ENCODE measurements around the gene VASH1.
A peak's percentile ranks its signal among the peaks of the same experiment; 100 is the strongest.

VASH1 gene

DNA sequence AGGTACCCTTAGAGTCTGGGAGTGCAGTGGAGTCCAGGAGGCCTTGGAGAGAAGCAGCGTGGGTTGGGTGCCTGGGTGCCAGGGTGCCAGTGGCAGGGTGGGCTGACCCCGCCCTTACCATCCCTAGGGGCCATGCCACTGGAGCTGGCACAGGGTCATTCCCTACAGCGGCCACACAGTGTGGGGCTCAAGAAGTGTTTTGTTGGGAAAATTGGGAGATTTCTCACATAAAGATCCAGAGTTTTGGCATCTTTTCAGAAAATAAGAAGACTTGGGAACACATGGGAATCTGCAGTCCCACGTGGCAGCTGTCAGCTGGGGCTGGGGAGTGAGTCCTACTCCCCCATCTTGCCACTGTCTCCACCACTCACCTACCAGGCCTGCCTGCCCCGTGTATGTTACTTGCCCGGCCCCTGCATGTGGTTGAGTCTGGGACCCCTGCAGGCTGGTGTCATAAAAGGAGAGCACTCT is 4.2 kb downstream of the VASH1 start:
- peak overlapping the region in 4 of 11 experiments; percentile 6 to 98 (median 66); a peak in 3 of 22 replicates for H3K4me2 ChIP-seq
- TF ChIP-seq Cebpa-rat (IDR thresholded peaks at IDR 0.05): no peak

DNA sequence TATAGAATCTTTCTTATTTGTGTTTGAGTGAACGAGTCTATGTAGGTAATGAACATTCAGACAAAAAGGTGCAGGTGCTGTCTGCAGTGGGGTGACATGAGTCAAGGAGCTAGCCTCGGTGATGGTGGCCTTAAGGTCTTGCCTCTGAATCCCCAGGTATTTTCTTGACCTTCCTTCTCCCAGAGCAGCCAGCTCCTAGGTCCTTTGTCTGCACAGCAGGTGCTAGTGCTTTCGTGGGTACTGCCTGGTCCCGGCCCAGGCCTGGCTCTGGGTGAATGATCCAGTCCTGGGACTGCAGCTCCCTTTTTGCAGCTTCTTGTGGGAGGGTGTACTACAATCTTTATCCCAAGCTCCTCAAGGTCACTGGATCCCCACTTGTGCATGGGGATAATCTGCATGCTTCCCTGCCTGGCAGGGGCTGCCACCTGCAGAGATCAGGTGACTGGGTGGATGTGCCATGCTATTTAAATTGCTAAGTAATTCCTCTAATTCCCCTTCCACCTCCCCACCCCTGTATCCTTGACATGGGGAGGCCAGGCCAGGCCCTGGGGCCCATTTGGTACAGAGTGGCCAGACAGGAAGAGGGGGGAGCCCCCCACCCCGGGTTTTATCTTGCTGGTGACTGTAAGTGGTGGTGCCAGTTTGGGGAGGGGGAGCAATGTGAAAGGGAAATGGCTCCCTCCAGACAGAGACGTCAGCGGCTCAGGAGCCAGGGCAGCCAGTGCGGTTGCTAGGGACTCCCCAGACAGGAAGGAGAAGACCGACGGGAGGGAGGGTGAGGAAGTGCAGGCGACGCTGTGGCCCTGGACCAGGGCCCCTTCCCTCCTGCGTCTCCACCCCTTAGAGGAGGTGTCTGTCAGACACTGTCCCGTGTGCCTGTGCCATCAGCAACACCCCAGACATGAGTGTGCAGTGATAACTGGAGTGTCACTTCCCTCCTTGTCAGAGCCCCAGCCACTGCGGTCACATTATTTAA is 6.7 kb downstream of the VASH1 start:
- Histone ChIP-seq H3K27ac (peak overlapping the region; percentile 24 to 89 (median 73); a peak in 21 of 22 replicates), H3K9ac (peak overlapping the region in 10 of 11 experiments; percentile 29 to 70 (median 58); a peak in 17 of 22 replicates), H4K20me1 (no peaks in the 10 kb centered on the region), H3K4me1 (peaks cover 42 to 98% (median 65%) of the 10 kb centered on the region in 10 experiments), H3K4me3 (peak overlapping the region in 4 of 10 experiments; percentile 9 to 44 (median 22); a peak in 5 of 20 replicates), H3K36me3 (no peaks in the 10 kb centered on the region; a peak in 1 of 22 replicates), H3K4me2 (peak overlapping the region; percentile 74 to 98 (median 90)), H3K27me3 (peaks cover 0 to 14% (median 10%) of the 10 kb centered on the region in 11 experiments; a peak in 19 of 22 replicates), H3K9me3 (replicated peaks in 1 of 11) (no peaks in the 10 kb centered on the region)
- no peak for TF ChIP-seq Cebpa-rat (IDR thresholded peaks at IDR 0.05)

More for the DNA sequence above, 4.2 kb downstream of the VASH1 start:
- H3K27ac ChIP-seq: no peak overlapping the region
- H3K27me3 ChIP-seq: peaks cover 0 to 34% (median 24%) of the 10 kb centered on the region in 11 experiments; a peak in 19 of 22 replicates
- no peaks in the 10 kb centered on the region for H4K20me1 ChIP-seq
- no peaks in the 10 kb centered on the region for H3K9me3 ChIP-seq (replicated peaks in 1 of 11)
- H3K36me3 ChIP-seq: no peaks in the 10 kb centered on the region; a peak in 1 of 22 replicates
- H3K4me3 ChIP-seq: no peak overlapping the region
- H3K4me1 ChIP-seq: peaks cover 45 to 89% (median 61%) of the 10 kb centered on the region in 10 experiments
- H3K9ac ChIP-seq: no peak overlapping the region

DNA sequence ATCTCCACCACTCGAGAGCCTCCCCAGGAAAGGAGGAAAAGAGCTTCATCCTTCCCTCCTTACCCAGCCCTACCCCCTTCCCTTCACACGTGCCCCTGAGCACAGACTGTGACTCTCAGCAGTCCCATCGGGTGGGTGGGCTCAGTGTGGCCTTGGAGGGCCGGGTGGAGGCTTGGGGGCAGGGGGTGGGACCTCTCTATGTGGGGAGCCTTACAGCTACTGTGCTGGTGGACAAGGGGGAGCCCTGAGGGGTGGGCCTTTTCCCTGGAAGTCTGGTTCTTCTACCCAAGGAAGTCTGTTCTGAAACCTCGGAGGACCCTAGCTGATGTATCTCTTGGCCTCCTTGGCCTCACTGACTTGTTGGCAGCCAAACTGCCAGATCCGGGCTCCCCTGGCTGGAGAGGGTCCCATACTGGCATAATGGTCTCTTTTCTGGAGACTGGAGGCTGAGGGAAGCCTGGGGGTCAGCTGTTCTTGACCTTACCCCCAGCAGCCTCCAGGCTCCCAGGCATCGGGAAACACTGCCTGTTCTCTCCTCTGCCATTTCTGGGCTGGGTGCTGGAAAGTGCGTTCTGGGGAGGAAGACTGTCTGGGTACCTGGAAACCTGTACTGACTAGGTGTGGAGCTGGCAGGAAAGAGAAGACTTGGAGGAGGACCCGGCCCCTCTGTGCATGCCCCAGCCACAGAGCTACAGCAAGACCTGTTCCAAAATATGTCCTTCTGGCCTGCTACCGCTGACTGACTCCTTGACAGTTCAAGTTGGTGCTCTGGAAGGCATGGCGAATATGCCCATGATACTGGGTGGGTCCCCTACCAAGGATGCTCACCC is 7.6 kb downstream of the VASH1 start:
- Histone ChIP-seq H3K9ac (peak overlapping the region in 10 of 11 experiments; percentile 29 to 70 (median 58); a peak in 20 of 22 replicates), H3K9me3 (replicated peaks in 1 of 11) (no peaks in the 10 kb centered on the region), H3K27me3 (peaks cover 0 to 5% (median 1%) of the 10 kb centered on the region in 11 experiments; a peak in 6 of 22 replicates), H4K20me1 (no peaks in the 10 kb centered on the region), H3K4me1 (peaks cover 44 to 97% (median 68%) of the 10 kb centered on the region in 10 experiments), H3K27ac (peak overlapping the region; percentile 46 to 89 (median 73)), H3K4me2 (peak overlapping the region; percentile 74 to 98 (median 90)), H3K4me3 (peak overlapping the region in 4 of 10 experiments; percentile 9 to 27 (median 15); a peak in 5 of 20 replicates), H3K36me3 (no peaks in the 10 kb centered on the region; a peak in 1 of 22 replicates)
- no peak for TF ChIP-seq Cebpa-rat (IDR thresholded peaks at IDR 0.05)

DNA sequence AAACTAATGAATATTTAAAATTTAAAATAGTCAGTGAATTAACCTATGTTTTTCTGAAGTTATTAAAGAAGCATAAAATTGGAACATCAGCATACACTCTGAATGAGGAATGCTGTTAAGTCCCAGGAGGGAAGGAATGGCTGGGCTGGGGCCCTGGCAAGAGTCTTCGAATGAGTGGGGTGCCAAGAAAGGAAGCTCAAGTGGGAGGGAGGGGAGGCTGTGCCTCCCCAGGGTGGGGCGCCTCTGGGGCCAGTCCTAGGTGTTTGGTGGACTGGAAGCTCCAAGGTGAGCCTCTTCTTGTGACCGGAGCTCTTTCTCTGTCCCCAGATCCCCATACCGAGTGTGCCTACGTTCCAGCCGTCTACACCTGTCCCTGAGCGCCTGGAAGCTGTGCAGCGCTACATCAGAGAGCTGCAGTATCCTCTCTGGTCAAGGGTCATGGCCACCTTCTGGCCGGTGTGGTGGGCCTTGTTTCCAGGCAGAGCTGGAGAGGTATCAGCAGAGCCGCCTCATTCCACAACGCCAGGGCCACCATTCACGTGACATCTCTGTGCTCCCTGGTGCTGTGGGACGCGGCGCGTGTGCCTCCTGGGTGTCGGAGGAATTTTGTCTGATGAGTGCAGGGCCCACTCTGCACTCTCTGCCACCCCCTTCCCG is 8.5 kb downstream of the VASH1 start:
- no peaks in the 10 kb centered on the region for H3K27me3 ChIP-seq
- no peaks in the 10 kb centered on the region; a peak in 1 of 22 replicates for H3K36me3 ChIP-seq
- peak overlapping the region in 7 of 11 experiments; percentile 74 to 98 (median 90); a peak in 11 of 22 replicates for H3K4me2 ChIP-seq
- H3K4me1 ChIP-seq: peaks cover 40 to 98% (median 77%) of the 10 kb centered on the region in 10 experiments
- no peaks in the 10 kb centered on the region for H3K9me3 ChIP-seq (replicated peaks in 1 of 11)
- no peaks in the 10 kb centered on the region for H4K20me1 ChIP-seq
- H3K27ac ChIP-seq: peak overlapping the region in 2 of 11 experiments; percentile 80 to 89; a peak in 4 of 22 replicates
- H3K9ac ChIP-seq: no peak overlapping the region
- no peak overlapping the region for H3K4me3 ChIP-seq
- TF ChIP-seq Cebpa-rat (IDR thresholded peaks at IDR 0.05): no peak

DNA sequence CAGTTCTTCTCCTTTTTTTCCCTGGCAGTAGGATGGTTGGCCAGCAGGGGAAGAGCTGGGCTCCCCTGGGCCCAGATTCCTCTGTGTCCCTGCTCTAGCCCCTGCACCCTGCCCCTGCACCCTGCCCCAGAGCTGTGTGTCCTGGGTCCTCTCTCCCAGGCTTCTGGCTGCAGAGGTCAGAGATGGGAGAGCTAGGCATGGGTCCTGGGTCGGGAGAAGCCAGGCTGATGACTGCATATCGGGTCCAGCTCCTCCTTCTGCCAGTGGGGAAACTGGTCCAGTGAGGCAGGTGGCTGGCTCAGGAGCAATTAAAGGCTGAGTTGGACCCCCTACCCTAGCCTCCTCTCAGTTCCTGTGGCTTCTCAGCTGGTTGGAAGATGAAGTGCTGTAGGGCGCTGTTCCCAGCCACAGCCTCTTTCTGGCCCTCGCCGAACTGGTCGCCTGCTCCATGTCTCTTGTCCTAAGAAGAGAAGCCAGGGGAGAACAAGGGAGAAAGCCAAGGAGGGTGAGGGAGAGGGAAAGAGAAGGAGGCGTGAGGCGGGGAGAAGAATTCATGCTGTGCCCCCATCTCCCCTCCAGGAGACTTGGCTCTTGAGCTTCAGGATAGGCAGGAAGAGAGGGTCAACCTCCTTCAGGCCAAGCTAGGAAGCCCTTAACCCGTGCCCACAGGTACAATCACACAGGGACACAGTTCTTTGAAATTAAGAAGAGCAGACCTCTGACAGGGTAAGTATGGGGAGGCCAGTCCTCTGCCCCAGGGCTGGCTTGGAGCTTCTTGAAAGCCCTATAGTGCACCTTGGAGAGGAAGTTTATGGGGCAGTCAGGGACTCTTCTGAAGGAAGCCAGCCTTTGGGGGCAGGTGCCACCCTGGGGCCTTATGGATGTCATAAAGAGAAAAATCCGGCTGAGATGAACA is 9.5 kb downstream of the VASH1 start:
- no peak for TF ChIP-seq Cebpa-rat (IDR thresholded peaks at IDR 0.05)
- H3K4me3 ChIP-seq: no peak overlapping the region
- peak overlapping the region in 10 of 11 experiments; percentile 11 to 98 (median 64); a peak in 17 of 22 replicates for H3K4me2 ChIP-seq
- no peaks in the 10 kb centered on the region for H3K27me3 ChIP-seq
- H3K27ac ChIP-seq: peak overlapping the region in 3 of 11 experiments; percentile 28 to 90 (median 89); a peak in 6 of 22 replicates
- H3K9me3 ChIP-seq (replicated peaks in 1 of 11): no peaks in the 10 kb centered on the region
- H3K36me3 ChIP-seq: no peaks in the 10 kb centered on the region; a peak in 1 of 22 replicates
- no peaks in the 10 kb centered on the region for H4K20me1 ChIP-seq
- peaks cover 40 to 98% (median 76%) of the 10 kb centered on the region in 10 experiments for H3K4me1 ChIP-seq
- no peak overlapping the region for H3K9ac ChIP-seq

DNA sequence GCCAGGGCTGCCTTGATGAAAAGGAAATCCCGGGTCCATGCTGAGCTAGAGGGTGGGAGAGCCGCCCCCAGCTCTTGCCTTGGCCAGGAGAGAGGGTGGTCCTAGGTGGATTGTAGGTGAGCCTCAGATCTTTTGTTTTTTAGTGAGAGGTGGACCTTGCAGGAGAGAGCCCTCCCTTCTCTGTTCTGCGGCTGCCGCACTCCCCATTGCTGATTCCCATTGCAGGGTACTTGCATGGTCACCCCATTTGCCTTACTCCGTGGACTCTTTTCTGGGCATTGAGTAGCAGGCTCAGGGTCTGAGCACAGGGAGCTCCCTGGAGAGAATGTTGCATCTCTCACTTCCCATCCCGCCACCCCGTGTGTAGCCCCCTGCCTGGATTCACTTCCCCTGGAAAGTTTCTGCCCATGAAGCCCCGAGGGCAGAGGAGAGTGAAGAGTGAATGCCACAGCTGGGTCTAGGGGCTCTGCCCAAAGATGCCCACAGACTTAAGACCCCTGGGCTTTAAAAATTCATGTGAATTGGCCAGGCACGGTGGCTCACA is 10.2 kb downstream of the VASH1 start:
- peak overlapping the region in 1 of 11 experiments; percentile 21; a peak in 1 of 22 replicates for H3K9ac ChIP-seq
- H3K36me3 ChIP-seq: no peaks in the 10 kb centered on the region
- H3K27ac ChIP-seq: peak overlapping the region in 3 of 11 experiments; percentile 28 to 90 (median 89); a peak in 5 of 22 replicates
- no peaks in the 10 kb centered on the region for H3K27me3 ChIP-seq
- H3K4me3 ChIP-seq: no peak overlapping the region
- H3K4me1 ChIP-seq: peaks cover 41 to 98% (median 78%) of the 10 kb centered on the region in 10 experiments
- peak overlapping the region in 10 of 11 experiments; percentile 11 to 98 (median 64); a peak in 19 of 22 replicates for H3K4me2 ChIP-seq
- TF ChIP-seq Cebpa-rat (IDR thresholded peaks at IDR 0.05): no peak
- no peaks in the 10 kb centered on the region for H4K20me1 ChIP-seq
- H3K9me3 ChIP-seq (replicated peaks in 1 of 11): no peaks in the 10 kb centered on the region

Measured in BLaER1 treated with 17β-estradiol and CSF1 and Interleukin-3, amounts not matched to agents 10 nM and 100 nM (cell line).